ENCODE data around the gene TRIM31. TPM values are rescaled to one million over a fixed set of nuclear protein-coding genes. Genes with fewer than 3 reads are reported as not detected.
A peak's percentile ranks its signal among the peaks of the same experiment; 100 is the strongest.

The TRIM31 gene
- total and polyA plus RNA-seq, 7 donors, result 0.36 to 133 (median 92.2) TPM; not detected in 2

DNA sequence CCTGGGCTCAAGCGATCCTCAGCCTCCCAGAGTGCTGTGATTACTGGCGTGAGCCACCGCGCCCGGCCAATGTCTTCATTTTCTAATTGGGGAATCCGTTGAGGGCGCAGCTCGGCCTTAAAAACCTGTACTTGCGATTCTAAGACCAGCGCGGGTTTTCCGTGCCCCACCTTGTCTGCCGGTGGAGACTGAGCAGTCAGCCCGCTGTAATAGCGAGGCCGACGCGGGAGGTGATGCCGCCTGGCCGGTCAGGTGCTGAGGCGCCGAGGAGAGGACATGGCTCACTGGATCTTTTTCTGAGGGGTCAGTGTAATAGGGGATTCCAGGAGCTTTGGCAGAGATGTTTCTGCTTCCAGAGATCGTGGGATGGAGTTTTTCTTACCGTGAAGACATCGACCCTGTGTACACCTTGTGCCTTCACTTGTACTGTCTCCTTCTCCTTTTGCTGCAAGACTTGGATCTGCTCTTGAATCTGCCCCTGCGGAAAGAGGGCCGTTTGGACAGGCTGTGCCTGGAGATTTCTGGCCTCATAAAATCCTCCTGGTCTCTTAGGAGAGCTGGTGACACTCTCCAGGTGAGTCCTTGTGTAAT is 1.5 kb downstream of the TRIM31 start:
- H3K27me3 ChIP-seq, result peaks cover 0 to 71% (median 15%) of the 10 kb centered on the region in 3 donors
- no peaks in the 10 kb centered on the region for H3K9me3 ChIP-seq
- H3K4me1 ChIP-seq, result no peaks in the 10 kb centered on the region
- 46 to 64% methylated on average over 27 of the region's 27 CpGs for WGBS, 2 donors
- H3K4me3 ChIP-seq, result no peak overlapping the region
- no peak for DNase-seq
- H3K36me3 ChIP-seq, result no peaks in the 10 kb centered on the region
- no peak overlapping the region for H3K27ac ChIP-seq
- intact Hi-C loops (cut with DNase I), result no loop called here
- TF ChIP-seq, protein P1, sequence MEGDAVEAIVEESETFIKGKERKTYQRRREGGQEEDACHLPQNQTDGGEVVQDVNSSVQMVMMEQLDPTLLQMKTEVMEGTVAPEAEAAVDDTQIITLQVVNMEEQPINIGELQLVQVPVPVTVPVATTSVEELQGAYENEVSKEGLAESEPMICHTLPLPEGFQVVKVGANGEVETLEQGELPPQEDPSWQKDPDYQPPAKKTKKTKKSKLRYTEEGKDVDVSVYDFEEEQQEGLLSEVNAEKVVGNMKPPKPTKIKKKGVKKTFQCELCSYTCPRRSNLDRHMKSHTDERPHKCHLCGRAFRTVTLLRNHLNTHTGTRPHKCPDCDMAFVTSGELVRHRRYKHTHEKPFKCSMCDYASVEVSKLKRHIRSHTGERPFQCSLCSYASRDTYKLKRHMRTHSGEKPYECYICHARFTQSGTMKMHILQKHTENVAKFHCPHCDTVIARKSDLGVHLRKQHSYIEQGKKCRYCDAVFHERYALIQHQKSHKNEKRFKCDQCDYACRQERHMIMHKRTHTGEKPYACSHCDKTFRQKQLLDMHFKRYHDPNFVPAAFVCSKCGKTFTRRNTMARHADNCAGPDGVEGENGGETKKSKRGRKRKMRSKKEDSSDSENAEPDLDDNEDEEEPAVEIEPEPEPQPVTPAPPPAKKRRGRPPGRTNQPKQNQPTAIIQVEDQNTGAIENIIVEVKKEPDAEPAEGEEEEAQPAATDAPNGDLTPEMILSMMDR (IDR thresholded peaks at IDR 0.05), result no peak
- no peak for TF ChIP-seq POLR2A (IDR thresholded peaks at IDR 0.05)
- no peak for TF ChIP-seq POLR2AphosphoS5 (IDR thresholded peaks at IDR 0.05)
- TF ChIP-seq EP300 (IDR thresholded peaks at IDR 0.05), result no peak

DNA sequence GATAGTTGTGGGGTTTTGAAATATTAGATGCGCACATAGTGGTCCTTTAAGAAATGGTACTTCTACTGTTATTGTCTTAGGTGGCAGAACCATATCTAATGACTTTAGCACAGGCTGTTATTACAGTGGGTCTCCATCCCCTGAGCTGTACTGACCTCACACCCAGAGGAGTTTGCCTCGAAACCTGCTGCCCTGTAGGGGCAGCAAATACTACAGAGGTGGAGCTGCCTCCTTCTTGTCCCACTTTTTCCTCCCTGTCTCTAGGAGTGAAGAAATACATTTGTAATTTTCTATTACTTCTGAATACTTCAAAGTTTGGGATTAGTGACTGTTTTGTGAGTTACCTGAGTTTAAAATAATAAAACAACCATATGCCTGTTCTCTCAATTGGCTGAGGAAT is 8.2 kb downstream of the TRIM31 start:
- intact Hi-C loops (cut with DNase I), result loop anchor here (5.0 to 10.0 kb wide), 4 partner anchors 37 to 260 kb away; partner anchors contain the start of genes PPP1R11, RPP21 and TRIM26
- WGBS, 2 donors, result 87 to 95% methylated on average over 2 of the region's 2 CpGs
- no peaks in the 10 kb centered on the region for H3K36me3 ChIP-seq
- DNase-seq, result no peak
- peaks cover 0 to 36% (median 32%) of the 10 kb centered on the region in 4 donors for H3K4me1 ChIP-seq
- TF ChIP-seq POLR2AphosphoS5 (IDR thresholded peaks at IDR 0.05) (no peak), POLR2A (IDR thresholded peaks at IDR 0.05) (no peak), EP300 (IDR thresholded peaks at IDR 0.05) (no peak)
- TF ChIP-seq, protein P1 (IDR thresholded peaks at IDR 0.05), result no peak
- peaks cover 14 to 54% (median 17%) of the 10 kb centered on the region in 3 donors for H3K27me3 ChIP-seq
- no peak overlapping the region for H3K4me3 ChIP-seq
- no peak overlapping the region for H3K27ac ChIP-seq
- no peaks in the 10 kb centered on the region for H3K9me3 ChIP-seq

GRCh38 chr6:30103872-30104179 is 9.1 kb downstream of the TRIM31 start:
- H3K27me3 ChIP-seq, result peaks cover 14 to 54% (median 25%) of the 10 kb centered on the region in 3 donors

DNA sequence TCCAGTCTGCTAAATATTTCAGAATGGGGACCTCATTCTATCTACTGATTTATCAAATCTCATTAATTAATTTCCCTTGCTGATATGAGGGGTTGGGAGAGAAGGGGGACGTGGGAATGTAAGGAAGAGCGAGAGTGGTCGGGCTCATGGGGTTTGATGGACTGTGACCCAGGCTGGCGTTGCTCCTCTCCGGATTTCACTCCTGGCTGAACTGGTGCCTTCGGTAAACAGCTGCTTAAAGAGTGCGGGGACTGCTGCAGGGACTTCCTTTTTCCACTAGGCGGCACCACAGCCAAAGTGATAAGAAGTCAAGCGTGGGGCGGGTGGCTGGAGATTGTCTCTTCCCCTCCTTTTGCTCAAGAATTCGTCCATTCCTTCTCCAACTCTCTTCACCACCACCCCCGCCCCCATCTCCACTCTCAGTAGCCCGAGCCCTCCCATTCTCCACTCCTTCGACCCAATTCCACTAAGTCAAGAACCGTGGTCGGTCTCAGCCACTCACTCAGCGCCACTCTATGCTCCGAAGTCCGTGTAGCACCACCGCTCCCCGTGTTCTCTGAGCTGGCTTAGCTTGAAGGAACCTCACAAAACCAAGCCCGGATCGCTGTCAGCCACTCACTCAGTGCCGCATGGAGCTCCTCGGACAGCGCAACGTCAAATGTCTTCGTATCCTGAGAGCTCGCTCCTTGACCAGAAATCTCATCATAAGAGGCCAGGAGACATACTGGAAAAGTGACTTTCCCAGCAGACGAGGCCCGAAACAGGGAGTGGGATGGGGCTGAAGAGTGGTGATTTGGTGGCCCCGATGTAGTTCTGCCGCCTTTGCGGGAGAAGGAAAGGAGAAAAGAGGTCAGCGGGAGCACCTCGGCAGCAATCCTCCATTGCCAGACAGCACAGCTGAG is 9.7 kb downstream of the TRIM31 start:
- intact Hi-C loops (cut with DNase I), result loop anchor here (1.0 to 10.0 kb wide), 6 partner anchors 28 to 258 kb away; partner anchors contain the start of genes PPP1R11, RPP21 and TRIM26
- no peak for TF ChIP-seq EP300 (IDR thresholded peaks at IDR 0.05)
- TF ChIP-seq, protein P1 (IDR thresholded peaks at IDR 0.05), result peak; percentile 85 to 95 (median 92)
- peak in 2 of 4 donors; percentile 38 to 41 for TF ChIP-seq POLR2AphosphoS5 (IDR thresholded peaks at IDR 0.05)
- no peak for TF ChIP-seq POLR2A (IDR thresholded peaks at IDR 0.05)
- 4% methylated on average over 36 of the region's 36 CpGs for WGBS, 2 donors
- peak overlapping the region; percentile 59 to 77 (median 70) for H3K27ac ChIP-seq
- peak overlapping the region; percentile 30 to 45 (median 38) for H3K4me3 ChIP-seq
- H3K9me3 ChIP-seq, result no peaks in the 10 kb centered on the region
- DNase-seq, result peak; percentile 95
- H3K36me3 ChIP-seq, result no peaks in the 10 kb centered on the region
- peaks cover 0 to 36% (median 32%) of the 10 kb centered on the region in 4 donors for H3K4me1 ChIP-seq
- H3K27me3 ChIP-seq, result peaks cover 19 to 54% (median 31%) of the 10 kb centered on the region in 3 donors

More at GRCh38 chr6:30103872-30104179, 9.1 kb downstream of the TRIM31 start:
- Histone ChIP-seq H3K36me3 (no peaks in the 10 kb centered on the region), H3K4me1 (peaks cover 0 to 36% (median 32%) of the 10 kb centered on the region in 4 donors), H3K9me3 (no peaks in the 10 kb centered on the region), H3K27ac (no peak overlapping the region), H3K4me3 (peak overlapping the region in 2 of 4 donors; percentile 30 to 45)
- no peak for TF ChIP-seq POLR2A (IDR thresholded peaks at IDR 0.05)
- DNase-seq, result no peak
- WGBS, 2 donors, result 42 to 45% methylated on average over 3 of the region's 3 CpGs
- intact Hi-C loops (cut with DNase I), result loop anchor here (1.0 to 10.0 kb wide), 6 partner anchors 27 to 259 kb away; partner anchors contain the start of genes PPP1R11, RPP21 and TRIM26

Measured in sigmoid colon (tissue), 7 donors.